DND-41 (cell line): ENCODE results near the gene KLHL2.

ENCODE experiments used
- CTCF ChIP-seq: IDR thresholded peaks from 2 replicates; pipeline ENCODE4 v1.5.1; 2012; ENCODE audit warnings: borderline replicate concordance, low read length, moderate library complexity, mild to moderate bottlenecking; ENCODE audit not compliant: poor library complexity, severe bottlenecking; ENCODE audit errors: extremely low read depth
- EZH2 ChIP-seq: IDR thresholded peaks from 3 replicates; pipeline ENCODE4 v1.6.1; 2012; ENCODE audit warnings: borderline replicate concordance, low read depth, mild to moderate bottlenecking, moderate library complexity, low read length, inconsistent platforms; ENCODE audit not compliant: severe bottlenecking

DNA sequence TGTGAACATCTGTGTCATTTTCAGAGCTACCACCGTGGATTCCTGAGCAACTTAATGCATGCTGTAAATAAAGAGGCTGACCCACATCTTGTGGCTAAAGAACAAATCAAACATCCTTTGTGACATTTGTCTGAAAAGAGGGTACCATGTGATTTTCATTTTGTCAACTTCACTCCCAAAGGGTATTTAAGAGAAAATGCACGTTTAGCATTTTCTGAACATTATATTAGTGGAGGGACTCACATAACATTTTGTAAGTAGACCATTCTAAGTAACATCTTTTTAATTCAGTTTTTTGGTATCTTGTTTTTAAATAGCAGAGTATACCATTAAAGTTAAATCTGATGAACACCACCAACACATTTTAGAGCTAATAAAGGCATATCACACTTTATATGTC is 154.4 kb downstream of the KLHL2 start:
- TF ChIP-seq CTCF (no peak), EZH2 (no peak)
